GM13976 (cell line): ENCODE data around the gene ZNF396.

ENCODE experiments used
- DNase-seq: peaks from one replicate; pipeline ENCODE4 v3.0.0; 2012; ENCODE audit warnings: low spot score
- in situ Hi-C: fragments of 300-500 bp; cut with MboI; formaldehyde crosslinking; loops from one replicate; pipeline ENCODE4 v1.12.0; 2022; ENCODE audit warnings: low sequenced_read_pairs, mixed read lengths, inconsistent platforms; ENCODE audit not compliant: unreplicated experiment
- TF ChIP-seq, protein P1 (sequence below): IDR thresholded peaks from 2 replicates; pipeline ENCODE4 v1.5.1; 2012; ENCODE audit warnings: borderline replicate concordance, mild to moderate bottlenecking; ENCODE audit not compliant: insufficient read depth; ENCODE audit errors: extremely low read depth, missing control alignments, control extremely low read depth

ZNF396 gene

GRCh38 chr18:35389095-35389618 is 12.0 kb upstream of the ZNF396 start:
- no peak for DNase-seq
- in situ Hi-C loops: loop anchor here (25.0 kb wide), 1 partner anchor 573 kb away; the partner anchor contains the start of gene RMP24
- TF ChIP-seq, protein P1, sequence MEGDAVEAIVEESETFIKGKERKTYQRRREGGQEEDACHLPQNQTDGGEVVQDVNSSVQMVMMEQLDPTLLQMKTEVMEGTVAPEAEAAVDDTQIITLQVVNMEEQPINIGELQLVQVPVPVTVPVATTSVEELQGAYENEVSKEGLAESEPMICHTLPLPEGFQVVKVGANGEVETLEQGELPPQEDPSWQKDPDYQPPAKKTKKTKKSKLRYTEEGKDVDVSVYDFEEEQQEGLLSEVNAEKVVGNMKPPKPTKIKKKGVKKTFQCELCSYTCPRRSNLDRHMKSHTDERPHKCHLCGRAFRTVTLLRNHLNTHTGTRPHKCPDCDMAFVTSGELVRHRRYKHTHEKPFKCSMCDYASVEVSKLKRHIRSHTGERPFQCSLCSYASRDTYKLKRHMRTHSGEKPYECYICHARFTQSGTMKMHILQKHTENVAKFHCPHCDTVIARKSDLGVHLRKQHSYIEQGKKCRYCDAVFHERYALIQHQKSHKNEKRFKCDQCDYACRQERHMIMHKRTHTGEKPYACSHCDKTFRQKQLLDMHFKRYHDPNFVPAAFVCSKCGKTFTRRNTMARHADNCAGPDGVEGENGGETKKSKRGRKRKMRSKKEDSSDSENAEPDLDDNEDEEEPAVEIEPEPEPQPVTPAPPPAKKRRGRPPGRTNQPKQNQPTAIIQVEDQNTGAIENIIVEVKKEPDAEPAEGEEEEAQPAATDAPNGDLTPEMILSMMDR: no peak

- in situ Hi-C loops: loop anchor here (25.0 kb wide), 1 partner anchor 575 kb away; the partner anchor contains the start of gene RMP24
- no peak for DNase-seq
- TF ChIP-seq, protein P1: no peak
Observed at GRCh38 chr18:35387152-35387571, 10.0 kb upstream of the ZNF396 start.

GRCh38 chr18:35386600-35387100 is 9.5 kb upstream of the ZNF396 start:
- DNase-seq: peak; percentile 69
- TF ChIP-seq, protein P1: peak; percentile 77
- in situ Hi-C loops: loop anchor here (25.0 kb wide), 1 partner anchor 576 kb away; the partner anchor contains the start of gene RMP24

DNA sequence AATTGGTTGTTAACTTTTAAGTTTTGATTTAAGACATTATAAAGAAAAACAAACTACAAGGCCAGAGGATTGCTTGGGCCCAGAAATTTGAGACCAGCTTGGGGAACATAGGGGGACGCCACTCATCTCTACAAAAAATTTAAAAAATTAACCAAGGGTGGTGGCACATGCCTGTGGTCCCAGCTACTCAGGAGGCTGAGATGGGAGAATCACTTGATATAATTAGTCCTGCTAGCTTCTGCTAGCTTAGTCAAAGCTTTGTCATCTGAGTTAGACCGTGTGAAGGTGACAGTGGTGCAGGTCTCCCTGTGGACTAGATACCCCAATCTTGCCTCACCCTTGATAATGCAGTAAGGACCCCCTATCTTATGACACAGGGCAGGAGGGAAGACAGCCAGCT is 6.0 kb upstream of the ZNF396 start:
- TF ChIP-seq, protein P1: no peak
- no peak for DNase-seq
- in situ Hi-C loops: loop anchor here (25.0 kb wide), 1 partner anchor 579 kb away; the partner anchor contains the start of gene RMP24

DNA sequence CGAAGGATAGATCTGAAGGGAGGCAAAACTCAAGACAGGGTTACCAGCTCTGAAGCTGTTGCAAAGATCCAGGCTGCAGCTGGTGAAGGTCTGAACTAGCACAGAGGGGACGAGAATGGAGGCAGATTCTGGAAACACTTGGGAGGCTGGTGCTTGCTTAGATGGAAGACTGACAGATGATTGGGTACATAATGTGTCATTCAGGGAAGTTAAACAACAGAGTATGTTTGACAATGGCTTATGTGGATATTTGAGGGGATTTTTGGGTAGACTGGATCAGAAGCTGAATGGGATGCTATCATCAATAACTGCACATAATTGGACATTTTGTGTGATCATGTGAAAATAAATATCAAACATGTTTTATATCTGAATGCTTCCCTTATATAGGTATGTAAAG is 2.3 kb upstream of the ZNF396 start:
- in situ Hi-C loops: loop anchor here (10.0 to 25.0 kb wide), 2 partner anchors 155 to 583 kb away; partner anchors contain the start of gene RMP24
- no peak for DNase-seq
- TF ChIP-seq, protein P1: no peak

- TF ChIP-seq, protein P1: no peak
Observed at GRCh38 chr18:35378574-35378896, 1.4 kb upstream of the ZNF396 start.

More at GRCh38 chr18:35378574-35378896, 1.4 kb upstream of the ZNF396 start:
- DNase-seq: no peak
- in situ Hi-C loops: loop anchor here (10.0 to 25.0 kb wide), 2 partner anchors 154 to 584 kb away; partner anchors contain the start of gene RMP24
